Stomach (tissue), 8 donors: ENCODE results near the gene DMRTC1B. TPM values are rescaled to one million over a fixed set of nuclear protein-coding genes. Genes with fewer than 3 reads are reported as not detected.

Experiments used
- polyA plus RNA-seq, 3 donors: library from polyadenylated mRNA; stranded (reverse); fragments of 200-250 nt; gene quantifications; one replicate each; pipeline ENCODE4 v1.2.3, GENCODE V29; 2013
- small RNA-seq, 4 donors: library from RNA; depleted of rRNA; stranded (forward); fragments of <200 nt; gene quantifications; one replicate each; pipeline ENCODE3, GENCODE V24; 2016
- total RNA-seq, 5 donors: library from RNA; depleted of rRNA; stranded (reverse); fragments of >200 nt; gene quantifications; one replicate each; pipeline versions ENCODE4 v1.1.0 to v1.2.3, GENCODE V29; 2014 to 2016
- donor health status: healthy with polysubstance abuse.
- donor health status: Bipolar disorder and iron deficiency.
- donor health status: healthy.

The DMRTC1B gene
- total and polyA plus RNA-seq, 8 donors, result 0.93 to 2.9 (median 1.1) TPM; not detected in 5

Small RNA genes lying within 50 kb of the gene (small RNA-seq; reads per million reads assigned to genes)
- 0 reads per million in 4 donors for gene RNU1-112P

Other genes with a start within 250 kb of the DMRTC1B start
- 10 to 100 TPM; 13.0 to 61.1 (median 43.3) TPM for gene HDAC8, start 204.0 kb upstream of the DMRTC1B start, total RNA-seq
- gene HDAC8, start 204.0 kb upstream of the DMRTC1B start, polyA plus RNA-seq, result 10 to 100 TPM; 26.3 to 32.4 (median 31.2) TPM
- gene PHKA1, start 62.6 kb upstream of the DMRTC1B start, total RNA-seq, result 10 to 100 TPM in 2 of 5 donors, 1 to 10 TPM in 3; 2.0 to 13.4 (median 9.0) TPM
- gene PHKA1, start 62.6 kb upstream of the DMRTC1B start, polyA plus RNA-seq, result 1 to 10 TPM; 3.1 to 4.9 (median 3.8) TPM
- gene FAM236B, start 5.8 kb downstream of the DMRTC1B start, total RNA-seq, result not detected
- not detected for gene FAM236B, start 5.8 kb downstream of the DMRTC1B start, polyA plus RNA-seq
- not detected for gene FAM236D, start 31.3 kb downstream of the DMRTC1B start, total RNA-seq
- not detected for gene FAM236D, start 31.3 kb downstream of the DMRTC1B start, polyA plus RNA-seq
- not detected for gene FAM236C, start 135.7 kb downstream of the DMRTC1B start, total RNA-seq
- not detected for gene FAM236C, start 135.7 kb downstream of the DMRTC1B start, polyA plus RNA-seq
- gene FAM236A, start 161.3 kb downstream of the DMRTC1B start, total RNA-seq, result not detected
- not detected for gene FAM236A, start 161.3 kb downstream of the DMRTC1B start, polyA plus RNA-seq
- 10 to 100 TPM in 1 of 5 donors, not detected in 4; 30.3 TPM for gene DMRTC1, start 166.9 kb downstream of the DMRTC1B start, total RNA-seq
- gene DMRTC1, start 166.9 kb downstream of the DMRTC1B start, polyA plus RNA-seq, result not detected
- gene PABPC1L2B, start 226.0 kb downstream of the DMRTC1B start, total RNA-seq, result not detected
- gene PABPC1L2B, start 226.0 kb downstream of the DMRTC1B start, polyA plus RNA-seq, result not detected